Immature natural killer cell (primary cell): ENCODE results near the gene SPEF1. TPM values are rescaled to one million over a fixed set of nuclear protein-coding genes. Genes with fewer than 3 reads are reported as not detected.
"Not testable (repeated sequence)": the region's sequence is repeated elsewhere in the genome, so short reads cannot be mapped to it uniquely, and the experiment has no call there.

ENCODE experiments used
- DNase-seq, 3 donors: peaks; one replicate each; pipeline ENCODE4 v3.0.0; 2022; ENCODE audit warnings: mixed read lengths in 1 of 3
- H3K27ac Mint-ChIP-seq, 6 donors: one replicate each; pipeline ENCODE4 v1.8.0; 2020; ENCODE audit warnings: mixed read lengths in 6 of 6, mild to moderate bottlenecking in 5 of 6, inconsistent platforms in 4 of 6, moderate library complexity in 3 of 6
- H3K27me3 Mint-ChIP-seq, 3 donors: one replicate each; pipeline ENCODE4 v1.8.0; 2020 to 2021; ENCODE audit warnings: low read depth in 3 of 3, mild to moderate bottlenecking in 3 of 3, mixed read lengths in 3 of 3, moderate library complexity in 3 of 3, inconsistent platforms in 1 of 3
- H3K36me3 Mint-ChIP-seq, 3 donors: one replicate each; pipeline ENCODE4 v1.8.0; 2020; ENCODE audit warnings: mixed read lengths in 3 of 3, inconsistent platforms in 2 of 3, mild to moderate bottlenecking in 2 of 3
- H3K4me1 Mint-ChIP-seq, 2 donors: one replicate each; pipeline ENCODE4 v1.8.0; 2020; ENCODE audit warnings: inconsistent platforms in 2 of 2, mild to moderate bottlenecking in 2 of 2, mixed read lengths in 2 of 2, moderate library complexity in 1 of 2
- H3K4me3 Mint-ChIP-seq, 5 donors: one replicate each; pipeline ENCODE4 v1.8.0; 2020; ENCODE audit warnings: mild to moderate bottlenecking in 5 of 5, mixed read lengths in 5 of 5, inconsistent platforms in 3 of 5, moderate library complexity in 3 of 5
- H3K9me3 Mint-ChIP-seq, 6 donors: one replicate each; pipeline ENCODE4 v1.8.0; 2020; ENCODE audit warnings: mild to moderate bottlenecking in 6 of 6, mixed read lengths in 6 of 6, inconsistent platforms in 4 of 6, moderate library complexity in 3 of 6
- polyA plus RNA-seq, 3 donors: library from polyadenylated mRNA; unstranded; fragments of 300-500 nt; fragmentation: Illumina TruSeq; gene quantifications; one replicate each; pipeline ENCODE4 v1.2.3, GENCODE V29; 2021

SPEF1 gene
- polyA plus RNA-seq, 3 donors from 2014 or later = not detected

GRCh38 chr20:3794701-3795420 is 13.6 kb upstream of the SPEF1 start:
- H3K9me3 Mint-ChIP-seq = no peaks in the 10 kb centered on the region
- H3K4me3 Mint-ChIP-seq = peak overlapping the region; percentile 88 to 93 (median 93)
- H3K27me3 Mint-ChIP-seq = peaks cover 0 to 11% (median 2%) of the 10 kb centered on the region in 3 donors

GRCh38 chr20:3794168-3794567 is 12.9 kb upstream of the SPEF1 start:
- not testable (repeated sequence) for H3K27me3 Mint-ChIP-seq, DNase-seq, H3K9me3 Mint-ChIP-seq
- Mint-ChIP-seq H3K36me3 (peaks cover 3 to 14% (median 6%) of the 10 kb centered on the region in 3 donors), H3K4me3 (peak overlapping the region in 2 of 5 donors; percentile 26 to 29), H3K4me1 (peaks cover 36 to 37% of the 10 kb centered on the region in 2 donors), H3K27ac (peak overlapping the region in 1 of 6 donors; percentile 60)

More at GRCh38 chr20:3794701-3795420, 13.6 kb upstream of the SPEF1 start:
- H3K36me3 Mint-ChIP-seq = peaks cover 3 to 18% (median 6%) of the 10 kb centered on the region in 3 donors
- peaks cover 43 to 44% of the 10 kb centered on the region in 2 donors for H3K4me1 Mint-ChIP-seq
- DNase-seq = no peak
- H3K27ac Mint-ChIP-seq = peak overlapping the region; percentile 95 to 97 (median 96)

DNA sequence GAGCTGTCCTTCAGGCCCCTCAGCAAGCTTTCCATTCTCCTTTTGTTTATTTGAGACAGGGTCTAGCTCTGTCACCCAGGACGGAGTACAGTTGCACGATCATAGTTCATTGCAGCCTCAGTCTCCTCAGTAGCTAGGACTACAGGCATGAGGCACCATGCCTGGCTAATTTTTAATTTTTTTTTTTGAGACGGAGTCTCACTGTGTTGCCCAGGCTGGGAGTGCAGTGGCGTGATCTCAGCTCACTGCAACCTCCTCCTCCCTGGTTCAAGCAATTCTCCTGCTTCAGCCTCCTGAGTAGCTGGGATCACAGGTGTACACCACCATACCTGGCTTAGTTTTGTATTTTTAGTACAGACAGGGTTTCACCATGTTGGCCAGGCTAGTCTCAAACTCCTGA is 8.0 kb upstream of the SPEF1 start:
- H3K27me3 Mint-ChIP-seq, H3K36me3 Mint-ChIP-seq, H3K9me3 Mint-ChIP-seq, DNase-seq: not testable (repeated sequence)
- peaks cover 27 to 28% of the 10 kb centered on the region in 2 donors for H3K4me1 Mint-ChIP-seq
- peak overlapping the region in 1 of 5 donors; percentile 72 for H3K4me3 Mint-ChIP-seq
- peak overlapping the region in 2 of 6 donors; percentile 9 to 88 for H3K27ac Mint-ChIP-seq

DNA sequence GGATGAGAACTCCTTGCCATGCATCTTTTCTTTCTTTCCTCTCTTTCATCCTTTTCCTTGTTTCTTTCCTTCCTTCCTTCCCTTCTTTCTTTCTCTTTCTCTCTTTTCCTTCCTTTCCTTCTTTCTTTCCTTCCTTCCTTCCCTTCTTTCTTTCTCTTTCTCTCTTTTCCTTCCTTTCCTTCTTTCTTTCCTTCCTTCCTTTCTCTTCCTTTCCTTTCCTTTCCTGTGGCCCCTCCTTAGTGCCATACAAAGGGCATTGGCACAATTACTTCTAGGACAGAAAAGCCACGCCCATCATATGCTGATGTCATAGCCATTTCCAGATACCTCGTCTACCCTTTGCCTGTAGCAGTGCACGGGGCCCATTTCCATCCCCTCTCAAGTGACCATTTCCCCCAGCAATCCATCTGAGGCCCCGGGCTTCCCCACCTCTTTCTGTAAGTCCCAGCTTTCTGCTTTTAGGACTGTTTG is 7.5 kb upstream of the SPEF1 start:
- Mint-ChIP-seq H3K27ac (peak overlapping the region; percentile 7 to 88 (median 21)), H3K27me3 (peaks cover under 1 to 5% (median 2%) of the 10 kb centered on the region in 3 donors), H3K4me1 (peaks cover 27 to 28% of the 10 kb centered on the region in 2 donors), H3K36me3 (no peaks in the 10 kb centered on the region), H3K4me3 (peak overlapping the region in 4 of 5 donors; percentile 31 to 72 (median 62)), H3K9me3 (no peaks in the 10 kb centered on the region)
- no peak for DNase-seq

GRCh38 chr20:3787324-3788014 is 6.2 kb upstream of the SPEF1 start:
- peak overlapping the region; percentile 66 to 82 (median 75) for H3K4me3 Mint-ChIP-seq
- H3K4me1 Mint-ChIP-seq = peaks cover 35% of the 10 kb centered on the region in 2 donors
- H3K9me3 Mint-ChIP-seq = no peaks in the 10 kb centered on the region
- H3K27ac Mint-ChIP-seq = peak overlapping the region; percentile 12 to 87 (median 66)
- DNase-seq = no peak
- H3K27me3 Mint-ChIP-seq = peaks cover 2 to 6% (median 2%) of the 10 kb centered on the region in 3 donors
- H3K36me3 Mint-ChIP-seq = no peaks in the 10 kb centered on the region

DNA sequence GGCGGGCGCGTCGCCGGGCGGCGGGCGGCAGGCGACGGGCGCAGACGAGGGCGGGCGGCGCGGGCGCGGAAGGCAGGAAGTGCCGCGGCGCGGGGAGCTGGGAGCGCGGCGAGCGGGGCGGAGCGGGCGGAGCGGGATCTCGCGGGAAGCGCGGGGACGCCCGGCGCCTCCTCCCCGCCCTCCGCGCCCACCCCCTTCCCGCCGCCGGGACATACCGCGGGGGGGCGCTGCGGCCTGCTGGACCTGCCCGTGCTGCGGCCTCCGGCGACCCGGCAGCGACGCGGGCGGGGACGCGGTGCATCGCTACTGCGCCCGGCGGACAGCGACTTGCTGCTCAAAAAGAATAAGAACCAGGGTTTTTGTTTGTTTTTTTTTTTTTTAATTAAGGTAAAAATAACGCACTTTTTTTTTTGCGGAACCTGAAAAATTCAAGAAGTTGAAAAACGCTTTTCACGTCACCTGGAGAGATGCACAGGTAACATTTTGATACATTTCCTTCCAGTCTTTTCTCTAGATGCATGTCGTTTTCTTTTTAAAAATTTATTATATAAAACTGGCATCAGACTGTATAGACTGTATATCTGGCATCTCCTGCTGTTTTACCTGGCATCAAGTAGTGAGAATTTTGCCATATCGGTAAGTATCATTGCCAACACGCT is 5.5 kb upstream of the SPEF1 start, which contains the start of gene CENPB:
Gene CENPB, minus strand, starts transcription at position 76 of the 659 bp plus-strand sequence. CDS start 257 bp downstream, outside the sequence.
- Mint-ChIP-seq H3K36me3 (no peaks in the 10 kb centered on the region), H3K9me3 (no peaks in the 10 kb centered on the region), H3K27ac (peak within 1 kb of the TSS; percentile 62 to 90 (median 86)), H3K4me1 (peaks cover 36 to 41% of the 10 kb centered on the region in 2 donors), H3K27me3 (peaks cover 2 to 6% (median 2%) of the 10 kb centered on the region in 3 donors), H3K4me3 (peak within 1 kb of the TSS; percentile 81 to 86 (median 82))
- peak; percentile 92 to 93 (median 93) for DNase-seq

GRCh38 chr20:3786126-3786484 is 4.9 kb upstream of the SPEF1 start:
- H3K4me1 Mint-ChIP-seq = peaks cover 43 to 47% of the 10 kb centered on the region in 2 donors
- peak in 2 of 3 donors; percentile 31 to 37 for DNase-seq
- no peaks in the 10 kb centered on the region for H3K36me3 Mint-ChIP-seq

GRCh38 chr20:3785240-3786125 is 4.2 kb upstream of the SPEF1 start:
- Mint-ChIP-seq H3K27ac (peak overlapping the region in 3 of 6 donors; percentile 39 to 75 (median 62)), H3K27me3 (peaks cover 2 to 6% (median 2%) of the 10 kb centered on the region in 3 donors), H3K36me3 (no peaks in the 10 kb centered on the region), H3K4me1 (peaks cover 50 to 54% of the 10 kb centered on the region in 2 donors), H3K4me3 (peak overlapping the region in 3 of 5 donors; percentile 21 to 86 (median 86)), H3K9me3 (no peaks in the 10 kb centered on the region)
- peak in 1 of 3 donors; percentile 37 for DNase-seq

More at GRCh38 chr20:3786126-3786484, 4.9 kb upstream of the SPEF1 start:
- peak overlapping the region; percentile 62 to 90 (median 84) for H3K27ac Mint-ChIP-seq
- H3K4me3 Mint-ChIP-seq = peak overlapping the region; percentile 81 to 86 (median 82)
- H3K27me3 Mint-ChIP-seq = peaks cover 2 to 6% (median 2%) of the 10 kb centered on the region in 3 donors
- no peaks in the 10 kb centered on the region for H3K9me3 Mint-ChIP-seq

- peaks cover 2 to 6% (median 2%) of the 10 kb centered on the region in 3 donors for H3K27me3 Mint-ChIP-seq
- H3K9me3 Mint-ChIP-seq = no peaks in the 10 kb centered on the region
- peaks cover 53 to 55% of the 10 kb centered on the region in 2 donors for H3K4me1 Mint-ChIP-seq
- DNase-seq = no peak
- H3K4me3 Mint-ChIP-seq = peak overlapping the region; percentile 13 to 61 (median 58)
- H3K36me3 Mint-ChIP-seq = no peaks in the 10 kb centered on the region
- H3K27ac Mint-ChIP-seq = peak overlapping the region; percentile 26 to 75 (median 54)
Measured at GRCh38 chr20:3784863-3785239, 3.6 kb upstream of the SPEF1 start.

GRCh38 chr20:3784216-3784853 is 3.1 kb upstream of the SPEF1 start:
- H3K27ac Mint-ChIP-seq = peak overlapping the region in 5 of 6 donors; percentile 26 to 75 (median 48)
- H3K36me3 Mint-ChIP-seq = no peaks in the 10 kb centered on the region
- peaks cover 2 to 9% (median 2%) of the 10 kb centered on the region in 3 donors for H3K27me3 Mint-ChIP-seq
- peaks cover 53 to 59% of the 10 kb centered on the region in 2 donors for H3K4me1 Mint-ChIP-seq
- no peaks in the 10 kb centered on the region for H3K9me3 Mint-ChIP-seq
- no peak for DNase-seq
- H3K4me3 Mint-ChIP-seq = peak overlapping the region; percentile 13 to 61 (median 58)

GRCh38 chr20:3783511-3784195 is 2.4 kb upstream of the SPEF1 start:
- peaks cover 47 to 58% of the 10 kb centered on the region in 2 donors for H3K4me1 Mint-ChIP-seq
- H3K36me3 Mint-ChIP-seq = no peaks in the 10 kb centered on the region
- H3K27ac Mint-ChIP-seq = peak overlapping the region in 4 of 6 donors; percentile 21 to 80 (median 49)
- DNase-seq = no peak
- H3K9me3 Mint-ChIP-seq = no peaks in the 10 kb centered on the region
- H3K4me3 Mint-ChIP-seq = peak overlapping the region in 2 of 5 donors; percentile 6 to 42
- H3K27me3 Mint-ChIP-seq = peaks cover 2 to 8% (median 2%) of the 10 kb centered on the region in 3 donors
